CD4-positive, alpha-beta T cell treated with Interleukin-2 at 100 ng/mL for 4 hours (primary cell): Measurements from ENCODE around the gene IKZF4.
"Not testable (repeated sequence)": the region's sequence is repeated elsewhere in the genome, so short reads cannot be mapped to it uniquely, and the experiment has no call there.

Experiments
- DNase-seq: peaks from one replicate; pipeline ENCODE4 v3.0.0-alpha.2; 2020; ENCODE audit warnings: low spot score

Gene IKZF4

DNA sequence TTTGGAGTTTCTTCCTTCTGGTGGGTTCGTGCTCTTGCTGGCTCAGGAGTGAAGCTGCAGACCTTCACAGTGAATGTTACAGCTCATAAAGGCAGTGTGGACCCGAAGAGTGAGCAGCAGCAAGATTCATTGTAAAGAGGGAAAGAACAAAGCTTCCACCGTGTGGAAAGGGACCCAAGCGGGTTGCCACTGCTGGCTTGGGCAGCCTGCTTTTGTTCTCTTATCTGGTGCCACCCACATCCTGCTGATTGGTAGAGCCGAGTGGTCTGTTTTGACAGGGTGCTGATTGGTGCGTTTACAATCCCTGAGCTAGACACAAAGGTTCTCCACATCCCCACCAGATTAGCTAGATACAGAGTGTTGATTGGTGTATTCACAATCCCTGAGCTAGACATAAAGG is 21.3 kb upstream of the IKZF4 start:
- DNase-seq = not testable (repeated sequence)

DNA sequence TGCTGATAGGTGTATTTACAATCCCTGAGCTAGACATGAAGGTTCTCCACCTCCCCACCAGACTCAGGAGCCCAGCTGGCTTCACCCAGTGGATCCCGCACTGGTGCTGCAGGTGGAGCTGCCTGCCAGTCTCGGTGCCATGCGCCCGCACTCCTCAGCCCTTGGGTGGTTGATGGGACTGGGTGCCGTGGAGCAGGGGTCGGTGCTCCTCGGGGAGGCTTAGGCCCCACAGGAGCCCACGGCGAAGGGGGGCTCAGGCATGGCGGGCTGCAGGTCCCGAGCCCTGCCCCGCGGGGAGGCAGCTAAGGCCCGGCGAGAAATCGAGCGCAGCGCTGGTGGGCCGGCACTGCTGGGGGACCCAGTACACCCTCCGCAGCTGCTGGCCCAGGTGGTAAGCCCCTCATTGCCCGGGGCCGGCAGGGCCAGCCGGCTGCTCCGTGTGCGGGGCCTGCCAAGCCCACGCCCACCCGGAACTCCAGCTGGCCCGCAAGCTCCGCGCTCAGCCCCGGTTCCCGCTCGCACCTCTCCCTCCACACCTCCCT is 20.8 kb upstream of the IKZF4 start:
- not testable (repeated sequence) for DNase-seq

DNA sequence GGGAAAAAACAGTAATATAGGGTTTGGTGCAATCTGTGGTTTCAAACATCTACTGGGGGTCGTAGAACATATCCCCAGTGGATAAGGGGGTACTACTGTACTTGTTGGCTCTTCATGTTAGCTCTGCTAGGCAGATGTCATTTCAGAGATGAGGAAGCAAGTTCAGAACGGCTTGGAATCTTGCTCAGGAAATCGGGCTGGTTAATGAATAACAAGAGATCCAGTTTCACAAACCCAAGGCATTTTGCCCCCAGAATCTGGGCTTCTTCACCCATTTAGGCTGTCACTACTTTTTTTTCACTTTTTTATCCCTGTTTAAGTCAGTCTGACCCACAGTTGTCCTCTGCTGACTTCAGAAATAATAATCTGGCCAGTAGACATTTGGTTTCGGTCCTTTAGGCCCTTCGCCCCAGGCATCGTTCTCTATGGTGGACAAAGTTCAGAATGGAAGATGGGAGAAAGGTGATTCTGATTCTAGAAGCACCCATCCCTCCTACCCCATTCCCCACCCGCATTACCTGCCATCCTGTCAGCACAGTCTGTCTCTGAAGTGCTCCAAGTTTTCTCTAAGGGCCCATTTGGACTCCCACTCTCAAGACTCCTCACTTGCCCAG is 19.2 kb upstream of the IKZF4 start:
- DNase-seq = no peak

DNA sequence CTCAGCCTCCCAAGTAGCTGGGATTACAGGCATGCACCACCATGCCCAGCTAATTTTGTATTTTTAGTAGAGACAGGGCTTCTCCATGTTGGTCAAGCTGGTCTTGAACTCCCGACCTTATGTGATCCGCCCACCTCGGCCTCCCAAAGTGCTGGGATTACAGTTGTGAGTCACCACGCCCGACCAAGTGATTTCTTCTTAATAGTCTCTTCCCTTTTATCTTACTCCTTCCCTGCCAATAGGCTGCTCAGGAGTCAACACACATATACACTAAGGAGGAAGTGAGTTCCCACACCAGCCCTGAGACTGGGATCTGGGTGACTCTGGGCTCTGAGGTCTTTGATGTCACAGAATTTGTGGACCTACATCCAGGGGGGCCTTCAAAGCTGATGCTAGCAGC is 17.5 kb upstream of the IKZF4 start:
- DNase-seq = not testable (repeated sequence)

DNA sequence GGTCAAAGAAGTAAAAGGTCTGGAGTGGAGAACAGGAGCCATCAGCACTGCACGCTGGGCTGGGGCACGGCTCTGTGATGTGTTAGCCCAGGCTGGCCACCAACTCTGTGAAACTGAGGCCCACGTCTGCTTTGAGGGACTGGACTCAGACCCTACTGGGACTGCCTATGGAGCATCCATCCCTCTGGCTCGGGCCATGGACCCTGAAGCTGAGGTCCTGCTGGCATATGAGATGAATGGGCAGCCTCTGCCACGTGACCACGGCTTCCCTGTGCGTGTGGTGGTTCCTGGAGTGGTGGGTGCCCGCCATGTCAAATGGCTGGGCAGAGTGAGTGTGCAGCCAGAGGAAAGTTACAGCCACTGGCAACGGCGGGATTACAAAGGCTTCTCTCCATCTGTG is 16.6 kb upstream of the IKZF4 start:
- DNase-seq = no peak

DNA sequence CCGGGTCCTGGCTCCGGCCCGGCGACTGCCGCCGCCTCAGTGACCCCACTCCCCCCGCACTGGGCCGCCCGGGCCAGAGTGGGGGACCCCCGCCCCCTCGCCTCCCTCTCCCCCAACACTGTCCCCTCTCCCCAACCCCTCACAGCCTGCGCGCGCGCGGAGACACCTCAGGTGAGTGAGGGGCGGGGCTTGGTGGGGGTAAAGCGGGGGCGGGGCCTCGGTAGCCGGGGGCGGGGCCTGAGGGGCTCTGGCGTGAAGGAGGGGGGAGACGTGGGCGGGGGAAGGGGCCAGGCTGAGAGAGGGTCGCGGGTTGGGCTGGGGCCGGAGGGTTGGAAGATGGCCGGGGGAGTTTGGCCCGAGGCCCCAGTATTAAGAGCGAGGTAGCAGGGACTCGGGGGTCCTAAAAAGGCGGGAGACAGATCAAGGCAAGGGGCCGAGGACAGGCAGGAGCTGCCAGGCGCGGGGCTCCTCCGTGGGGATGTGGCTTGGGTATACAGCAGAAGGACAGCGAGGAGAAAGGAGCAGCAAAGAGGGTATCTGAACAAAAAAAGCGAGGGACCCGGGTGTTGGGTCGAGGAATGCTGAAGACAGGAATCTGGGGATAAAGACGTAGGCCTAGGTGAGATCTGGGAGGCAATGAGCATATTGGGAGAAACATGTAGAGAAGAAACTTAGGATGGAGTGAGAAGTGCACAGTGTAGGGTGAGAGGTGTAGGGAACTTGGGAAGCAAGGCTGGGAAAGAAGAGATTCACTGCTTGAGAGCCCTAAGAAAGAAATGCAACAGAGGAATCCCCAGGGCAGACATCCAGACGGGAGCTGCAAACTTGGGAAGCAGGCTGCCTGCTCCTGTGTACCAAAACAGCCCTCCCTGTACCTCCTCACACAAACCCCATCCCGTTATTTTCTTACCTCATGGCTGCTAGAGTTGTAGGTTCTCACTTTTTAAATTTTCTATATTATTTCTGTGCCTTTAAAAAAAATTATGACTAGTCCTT is 13.0 kb upstream of the IKZF4 start:
- peak; percentile 60 for DNase-seq

DNA sequence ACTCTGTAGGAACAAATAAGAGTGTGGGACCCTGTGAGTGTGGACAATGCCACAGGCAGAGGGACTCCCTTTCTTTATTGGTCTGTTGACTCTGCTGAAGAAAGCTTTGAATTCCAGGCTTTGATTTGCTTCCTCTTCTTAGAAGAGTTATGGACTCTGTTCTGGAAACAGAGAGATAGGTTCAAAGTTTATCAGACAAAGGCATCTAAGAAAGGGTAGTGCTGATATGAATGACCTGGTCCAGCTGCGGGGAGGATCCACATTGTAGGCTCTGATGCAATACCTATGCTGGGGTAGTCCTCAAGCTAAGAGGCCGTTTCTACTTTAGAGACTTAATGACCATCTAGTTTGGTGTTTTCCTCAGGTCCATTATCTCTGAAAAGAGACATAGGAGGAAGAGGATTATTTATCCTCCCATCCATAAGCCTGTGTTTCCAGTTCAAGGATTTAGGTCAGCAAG is 10.7 kb upstream of the IKZF4 start:
- no peak for DNase-seq

DNA sequence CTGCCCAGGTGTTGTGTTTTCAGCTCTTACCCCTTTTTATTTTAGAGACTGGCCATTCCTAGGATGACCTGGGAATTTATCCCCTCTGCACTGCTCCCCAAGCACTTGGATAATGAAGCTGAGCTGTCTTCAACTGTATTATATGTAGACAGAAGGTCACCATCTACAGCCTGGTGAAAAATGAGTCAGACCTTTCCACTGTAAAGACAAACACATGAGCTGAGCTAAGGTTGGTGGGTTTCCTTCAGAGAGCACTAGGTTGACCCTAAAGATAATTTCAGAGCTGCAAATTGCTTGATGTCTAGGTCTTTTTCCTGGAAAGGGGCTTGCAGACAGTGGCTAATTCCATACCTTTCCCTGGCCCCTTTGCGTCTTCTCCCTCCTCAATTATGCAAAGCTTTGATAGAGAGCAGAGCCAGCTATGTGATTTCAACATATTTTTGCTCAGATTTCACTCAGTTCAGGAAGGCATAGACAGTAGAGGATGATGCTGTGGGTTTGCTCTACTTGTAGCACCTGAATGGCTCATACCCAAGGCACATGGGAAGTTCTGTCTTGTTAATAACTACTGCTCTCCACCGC is 9.2 kb upstream of the IKZF4 start:
- DNase-seq = no peak

DNA sequence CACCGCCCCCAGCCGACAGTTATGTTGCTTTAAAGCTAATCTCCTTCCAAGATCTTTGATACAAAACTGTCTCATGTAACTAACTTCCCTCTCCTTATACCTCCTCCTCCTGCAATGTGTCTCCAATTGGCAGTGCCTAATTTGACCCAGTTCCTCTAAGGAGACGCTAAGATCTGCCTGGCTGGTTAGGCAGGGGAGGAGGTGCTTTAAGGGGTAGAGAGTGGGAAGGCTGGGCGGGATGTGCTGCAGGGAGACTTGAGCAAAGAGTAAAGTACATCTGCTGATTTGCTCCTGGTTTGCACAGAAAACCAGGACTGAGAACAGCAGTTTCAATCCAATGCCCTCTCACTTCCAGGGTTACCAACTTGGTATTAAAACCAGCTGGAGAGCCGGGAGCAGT is 7.4 kb upstream of the IKZF4 start:
- DNase-seq = no peak

DNA sequence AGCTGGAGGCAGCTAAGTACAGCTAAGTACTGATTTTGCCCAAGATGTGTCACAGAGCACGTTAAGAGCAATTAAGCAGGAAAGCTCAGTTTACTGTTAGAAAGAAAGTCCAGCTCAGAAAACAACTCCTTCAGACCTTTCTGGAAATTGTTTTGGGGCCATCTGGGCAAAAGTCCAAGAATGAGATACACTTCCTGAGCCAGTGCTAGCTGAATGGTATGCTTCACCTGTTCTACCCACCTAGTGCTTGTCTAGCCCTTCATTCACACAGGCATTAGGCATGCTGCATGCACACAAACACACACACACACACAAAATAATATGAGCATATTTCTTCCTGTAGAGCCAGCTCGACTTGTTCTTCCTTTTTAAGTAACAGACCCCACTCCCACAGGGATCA is 6.6 kb upstream of the IKZF4 start:
- DNase-seq = no peak

DNA sequence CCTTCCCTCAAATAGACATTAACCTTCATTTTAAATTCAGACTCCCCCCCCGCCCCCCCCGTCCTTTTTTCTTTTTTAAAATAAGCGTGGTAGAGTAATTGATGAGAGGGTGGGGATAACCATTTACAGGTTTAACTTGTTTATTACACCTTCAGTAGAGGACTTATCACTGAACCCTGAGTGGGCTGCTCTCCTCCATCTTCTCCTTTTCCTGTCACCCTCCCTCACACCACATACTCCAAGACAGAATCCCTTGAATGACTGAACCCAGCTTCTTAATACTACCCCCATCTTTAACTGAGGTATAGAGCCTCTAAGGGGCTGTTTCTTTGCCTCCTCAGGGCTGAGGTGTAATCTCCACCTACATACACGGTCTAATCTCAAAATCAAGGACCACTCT is 3.7 kb upstream of the IKZF4 start:
- no peak for DNase-seq

DNA sequence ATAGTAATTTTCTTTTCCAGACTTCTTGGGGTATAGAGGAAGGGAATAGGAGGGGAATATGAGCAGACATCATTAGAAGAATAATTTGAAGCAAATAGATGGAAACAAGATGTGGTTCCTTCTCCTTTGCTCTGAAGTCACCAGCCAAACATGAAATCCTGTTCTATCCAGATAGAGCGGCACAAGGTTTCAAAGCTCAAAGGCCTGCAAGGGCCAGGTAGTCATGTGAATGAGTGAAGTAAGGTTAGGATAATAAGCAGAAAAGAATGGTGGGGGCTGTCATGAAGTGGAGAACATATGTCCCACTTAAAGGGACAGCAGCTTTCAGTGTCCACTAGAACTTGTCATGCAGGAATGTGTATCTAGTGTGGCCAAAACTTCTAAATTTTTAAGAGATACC is 2.5 kb upstream of the IKZF4 start:
- DNase-seq = no peak

DNA sequence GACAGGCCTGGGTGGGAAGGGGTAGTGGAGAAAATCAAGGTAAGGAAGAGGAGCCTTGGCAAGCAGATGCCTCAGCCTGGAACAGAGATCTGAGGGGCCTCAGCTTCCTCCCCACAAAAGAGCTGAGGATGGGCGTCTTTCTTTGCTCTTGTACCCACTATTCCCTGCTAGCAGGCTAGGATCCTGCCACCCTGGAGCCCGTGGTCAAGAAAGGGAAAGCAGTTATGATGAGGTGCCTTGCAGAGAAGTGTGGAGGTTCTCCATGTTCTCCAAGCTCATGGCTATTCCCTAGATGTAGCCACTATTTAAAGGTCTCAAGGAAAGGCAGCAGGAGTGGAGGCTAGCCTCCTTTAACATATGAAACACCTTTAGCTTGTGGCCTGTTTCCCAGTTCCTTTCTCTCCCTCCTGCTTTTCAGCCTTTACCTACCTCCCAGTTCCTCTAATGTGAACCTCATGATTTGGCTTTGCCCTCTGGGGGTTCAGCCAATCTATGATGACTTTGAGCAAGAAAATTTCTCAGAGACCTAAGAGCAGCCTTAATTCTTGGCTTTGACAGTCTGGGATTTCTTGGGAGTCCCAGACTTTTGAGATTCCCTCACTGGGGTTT is 1.1 kb downstream of the IKZF4 start:
- no peak for DNase-seq

DNA sequence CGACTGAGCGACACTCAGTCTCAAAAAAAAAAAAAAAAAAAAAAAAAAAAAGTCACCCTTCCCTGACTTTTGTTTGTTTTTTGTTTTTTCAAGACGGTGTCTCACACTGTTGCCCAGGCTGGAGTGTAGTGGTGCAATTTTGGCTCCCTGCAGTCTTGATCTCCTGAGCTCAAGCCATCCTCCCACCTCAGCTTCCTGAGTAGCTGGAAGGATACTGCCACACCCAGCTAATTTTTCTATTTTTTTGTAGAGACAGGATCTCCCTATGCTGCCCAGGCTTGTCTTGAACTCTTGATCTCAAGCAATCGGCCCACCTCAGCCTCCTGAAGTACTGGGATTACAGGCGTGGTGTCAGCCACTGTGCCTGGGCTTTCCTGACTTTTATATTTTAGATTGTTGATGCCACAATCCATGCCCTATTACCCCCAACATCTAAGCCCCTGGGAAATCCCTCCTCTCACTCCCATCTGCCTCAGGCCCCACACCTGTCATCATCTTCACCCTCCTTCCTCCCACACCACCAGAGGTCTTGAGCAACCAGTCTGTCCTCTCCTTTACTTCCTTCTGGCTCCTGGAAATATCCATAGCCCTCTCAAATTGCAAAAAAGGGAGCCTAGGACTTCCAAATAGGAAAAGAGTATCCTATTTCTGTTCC is 7.8 kb downstream of the IKZF4 start:
- no peak for DNase-seq

DNA sequence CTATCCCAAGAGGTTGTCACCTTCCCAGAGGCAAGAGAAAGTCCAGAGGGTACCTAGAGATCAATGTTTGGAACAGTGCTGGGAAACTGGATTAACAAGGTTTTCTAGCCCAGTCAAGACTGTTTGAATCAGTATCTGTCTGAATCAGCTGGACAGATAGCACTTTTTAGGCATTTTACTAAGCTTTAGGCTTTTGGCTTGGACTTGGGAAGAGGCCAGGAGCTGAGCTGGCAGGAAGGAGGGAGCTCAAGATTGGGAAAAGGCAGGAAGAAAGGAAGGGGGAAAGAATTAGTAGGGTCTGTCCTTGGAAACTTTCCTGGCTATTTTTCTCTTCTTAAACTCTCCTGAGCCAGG is 8.3 kb downstream of the IKZF4 start:
- DNase-seq = no peak

DNA sequence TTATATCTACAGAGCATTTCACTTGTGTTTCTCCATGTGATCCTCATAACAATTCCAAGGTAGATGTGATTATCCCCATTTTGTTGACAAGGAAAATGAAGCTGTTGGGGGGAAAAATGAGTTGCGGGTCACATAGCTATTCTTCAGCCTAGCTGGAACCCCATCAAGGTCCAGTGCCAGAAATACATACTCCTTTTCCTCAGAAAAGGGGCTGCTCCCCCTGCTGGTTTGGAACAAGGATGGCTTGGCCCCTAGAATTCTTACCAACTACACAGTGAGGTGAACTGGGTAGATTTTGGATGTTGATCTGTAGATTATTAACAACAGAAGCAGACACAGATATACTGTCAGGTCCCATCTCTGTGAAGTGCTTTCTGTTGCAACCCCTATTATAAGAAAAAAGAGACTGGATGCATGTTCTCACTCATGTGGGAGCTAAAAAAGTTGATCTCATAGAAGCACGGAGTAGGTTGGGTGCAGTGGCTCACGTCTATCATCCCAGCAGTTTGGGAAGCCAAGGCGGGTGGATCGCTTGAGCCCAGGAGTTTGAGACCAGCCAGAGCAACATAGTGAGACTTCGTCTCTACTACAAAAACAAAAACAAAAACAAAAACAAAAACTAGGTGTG is 8.9 kb downstream of the IKZF4 start:
- peak; percentile 61 for DNase-seq

DNA sequence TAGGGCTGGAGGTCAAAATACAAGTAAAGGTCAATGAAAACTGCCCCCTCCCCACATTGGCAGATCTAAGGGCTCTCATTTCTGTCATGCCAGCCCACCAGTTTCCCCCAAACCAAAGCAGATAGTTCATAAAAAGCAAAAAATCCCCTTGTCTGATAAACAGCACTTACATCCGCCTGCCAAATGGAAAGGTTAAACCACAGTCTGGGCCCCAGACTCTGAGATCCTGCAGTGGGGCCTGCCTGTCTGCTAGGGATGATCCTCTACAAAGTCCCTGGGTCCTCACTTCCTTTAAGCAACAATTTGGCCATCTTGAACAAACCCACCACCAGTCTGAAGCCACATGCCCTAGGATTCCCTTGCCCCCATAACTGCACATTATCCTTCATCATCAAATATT is 11.1 kb downstream of the IKZF4 start:
- peak; percentile 35 for DNase-seq

DNA sequence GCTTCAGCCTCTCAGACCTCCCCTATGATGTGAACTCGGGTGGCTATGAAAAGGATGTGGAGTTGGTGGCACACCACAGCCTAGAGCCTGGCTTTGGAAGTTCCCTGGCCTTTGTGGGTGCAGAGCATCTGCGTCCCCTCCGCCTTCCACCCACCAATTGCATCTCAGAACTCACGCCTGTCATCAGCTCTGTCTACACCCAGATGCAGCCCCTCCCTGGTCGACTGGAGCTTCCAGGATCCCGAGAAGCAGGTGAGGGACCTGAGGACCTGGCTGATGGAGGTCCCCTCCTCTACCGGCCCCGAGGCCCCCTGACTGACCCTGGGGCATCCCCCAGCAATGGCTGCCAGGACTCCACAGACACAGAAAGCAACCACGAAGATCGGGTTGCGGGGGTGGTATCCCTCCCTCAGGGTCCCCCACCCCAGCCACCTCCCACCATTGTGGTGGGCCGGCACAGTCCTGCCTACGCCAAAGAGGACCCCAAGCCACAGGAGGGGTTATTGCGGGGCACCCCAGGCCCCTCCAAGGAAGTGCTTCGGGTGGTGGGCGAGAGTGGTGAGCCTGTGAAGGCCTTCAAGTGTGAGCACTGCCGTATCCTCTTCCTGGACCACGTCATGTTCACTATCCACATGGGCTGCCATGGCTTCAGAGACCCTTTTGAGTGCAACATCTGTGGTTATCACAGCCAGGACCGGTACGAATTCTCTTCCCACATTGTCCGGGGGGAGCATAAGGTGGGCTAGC is 13.9 kb downstream of the IKZF4 start:
- no peak for DNase-seq

DNA sequence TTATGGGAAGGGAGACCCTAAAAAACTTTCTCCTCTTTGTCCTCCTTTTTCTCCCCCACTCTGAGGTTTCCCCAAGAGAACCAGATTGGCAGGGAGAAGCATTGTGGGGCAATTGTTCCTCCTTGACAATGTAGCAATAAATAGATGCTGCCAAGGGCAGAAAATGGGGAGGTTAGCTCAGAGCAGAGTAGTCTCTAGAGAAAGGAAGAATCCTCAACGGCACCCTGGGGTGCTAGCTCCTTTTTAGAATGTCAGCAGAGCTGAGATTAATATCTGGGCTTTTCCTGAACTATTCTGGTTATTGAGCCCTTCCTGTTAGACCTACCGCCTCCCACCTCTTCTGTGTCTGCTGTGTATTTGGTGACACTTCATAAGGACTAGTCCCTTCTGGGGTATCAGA is 16.3 kb downstream of the IKZF4 start:
- no peak for DNase-seq

DNA sequence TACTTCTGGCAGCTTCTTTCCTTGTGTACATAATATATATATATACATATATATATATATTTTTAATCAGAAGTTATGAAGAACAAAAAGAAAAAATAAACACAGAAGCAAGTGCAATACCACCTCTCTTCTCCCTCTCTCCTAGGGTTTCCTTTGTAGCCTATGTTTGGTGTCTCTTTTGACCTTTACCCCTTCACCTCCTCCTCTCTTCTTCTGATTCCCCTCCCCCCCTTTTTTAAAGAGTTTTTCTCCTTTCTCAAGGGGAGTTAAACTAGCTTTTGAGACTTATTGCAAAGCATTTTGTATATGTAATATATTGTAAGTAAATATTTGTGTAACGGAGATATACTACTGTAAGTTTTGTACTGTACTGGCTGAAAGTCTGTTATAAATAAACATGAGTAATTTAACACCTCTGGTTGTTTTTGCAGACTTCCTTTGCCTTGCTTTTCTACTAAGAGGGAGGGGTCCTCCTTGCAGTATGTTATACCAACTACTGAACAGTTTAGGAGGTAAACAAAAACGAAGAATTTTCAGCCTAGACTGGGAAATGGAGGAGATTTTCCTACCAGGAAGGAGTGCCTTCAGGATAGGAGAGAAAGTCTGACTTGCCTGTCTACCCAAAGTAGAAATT is 17.3 kb downstream of the IKZF4 start:
- DNase-seq = no peak
